Measurements from ENCODE around the gene HDAC4.

DNA sequence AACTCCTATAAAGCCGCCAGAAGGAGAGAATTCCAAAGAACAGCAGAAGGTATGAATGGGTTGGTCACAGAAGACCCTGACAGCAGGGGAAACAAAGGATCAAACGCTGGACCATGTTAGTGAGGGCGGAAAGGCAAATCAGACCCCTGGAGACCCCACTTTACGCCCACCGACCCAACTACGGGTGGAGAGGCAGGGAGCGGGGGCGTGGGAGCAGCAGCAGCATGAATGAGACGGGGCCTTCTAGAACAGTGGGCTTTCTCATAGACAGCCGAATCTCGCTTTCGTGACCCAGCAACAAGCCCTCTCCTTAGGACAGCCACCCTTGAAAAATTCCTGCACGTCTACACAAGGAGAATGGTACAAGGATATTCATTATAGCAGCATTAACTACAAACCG is 191.0 kb downstream of the HDAC4 start:
- TF ChIP-seq, protein P1, sequence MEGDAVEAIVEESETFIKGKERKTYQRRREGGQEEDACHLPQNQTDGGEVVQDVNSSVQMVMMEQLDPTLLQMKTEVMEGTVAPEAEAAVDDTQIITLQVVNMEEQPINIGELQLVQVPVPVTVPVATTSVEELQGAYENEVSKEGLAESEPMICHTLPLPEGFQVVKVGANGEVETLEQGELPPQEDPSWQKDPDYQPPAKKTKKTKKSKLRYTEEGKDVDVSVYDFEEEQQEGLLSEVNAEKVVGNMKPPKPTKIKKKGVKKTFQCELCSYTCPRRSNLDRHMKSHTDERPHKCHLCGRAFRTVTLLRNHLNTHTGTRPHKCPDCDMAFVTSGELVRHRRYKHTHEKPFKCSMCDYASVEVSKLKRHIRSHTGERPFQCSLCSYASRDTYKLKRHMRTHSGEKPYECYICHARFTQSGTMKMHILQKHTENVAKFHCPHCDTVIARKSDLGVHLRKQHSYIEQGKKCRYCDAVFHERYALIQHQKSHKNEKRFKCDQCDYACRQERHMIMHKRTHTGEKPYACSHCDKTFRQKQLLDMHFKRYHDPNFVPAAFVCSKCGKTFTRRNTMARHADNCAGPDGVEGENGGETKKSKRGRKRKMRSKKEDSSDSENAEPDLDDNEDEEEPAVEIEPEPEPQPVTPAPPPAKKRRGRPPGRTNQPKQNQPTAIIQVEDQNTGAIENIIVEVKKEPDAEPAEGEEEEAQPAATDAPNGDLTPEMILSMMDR (IDR thresholded peaks at IDR 0.05; ENCODE audit: insufficient read depth, low read depth, low read length) = no peak
- TF ChIP-seq EZH2 (IDR thresholded peaks at IDR 0.05; ENCODE audit: insufficient read depth, low read length) = no peak
